Liver (tissue), 3 donors: ENCODE data around the gene NLRC5.

Experiments
- CTCF ChIP-seq: fragments of 150-350 bp; IDR thresholded peaks from 2 replicates; pipeline ENCODE4 v1.5.1; 2017; ENCODE audit warnings: improper control_type of control experiment, low read depth, low read length; ENCODE audit not compliant: missing input control
- GABPA ChIP-seq, 2 donors: IDR thresholded peaks in 1 of 2; conservative IDR thresholded peaks in 1 of 2; 2 replicates each; pipeline ENCODE4 v1.6.1; 2016; ENCODE audit warnings: antibody characterized with exemption in 2 of 2, mild to moderate bottlenecking in 1 of 2, moderate library complexity in 1 of 2
- MAX ChIP-seq: IDR thresholded peaks from 2 replicates; pipeline ENCODE4 v1.6.1; 2016; ENCODE audit warnings: antibody characterized with exemption
- REST ChIP-seq: IDR thresholded peaks from 2 replicates; pipeline ENCODE4 v1.6.1; 2016; ENCODE audit warnings: antibody characterized with exemption, mild to moderate bottlenecking
- TAF1 ChIP-seq: conservative IDR thresholded peaks from 2 replicates; pipeline ENCODE4 v1.6.1; 2016; ENCODE audit warnings: antibody characterized with exemption, mild to moderate bottlenecking
- YY1 ChIP-seq: IDR thresholded peaks from 2 replicates; pipeline ENCODE4 v1.6.1; 2016; ENCODE audit warnings: antibody characterized with exemption, mild to moderate bottlenecking
- donor health status: healthy.
- donor health status: healthy.

- no peak for TF ChIP-seq CTCF
- no peak for TF ChIP-seq MAX
- no peak for TF ChIP-seq YY1
- TF ChIP-seq GABPA (IDR thresholded peaks at IDR 0.05 in 1 of 2, conservative IDR thresholded peaks at IDR 0.05 in 1 of 2), result no peak
- no peak for TF ChIP-seq TAF1
- TF ChIP-seq REST, result no peak
Measured at GRCh38 chr16:57069053-57069452, 79.7 kb downstream of the NLRC5 start.
